HEK293 (cell line): ENCODE results near the gene C16orf46.

Experiments used
- CTCF ChIA-PET: fragments of 350-600 bp; formaldehyde crosslinking; extraction: SDS; loops from one replicate; lab custom pipeline; 2021; ENCODE audit warnings: antibody characterized with exemption; lab: Yijun Ruan, JAX
- POLR2A ChIA-PET: fragments of 300-600 bp; formaldehyde crosslinking; extraction: SDS; loops from one replicate; lab custom pipeline; 2020; ENCODE audit warnings: antibody characterized with exemption, inconsistent platforms; lab: Yijun Ruan, JAX
- H3K27ac ChIP-seq: fragments of 200-500 bp; sonication (Bioruptor generic); 2 replicates; pipeline ENCODE4 v1.5.1; 2014; ENCODE audit warnings: low read depth, low read length, control low read depth, inconsistent platforms; ENCODE audit errors: extremely low read depth
- H3K36me3 ChIP-seq, 2 experiments: fragments of 200-500 bp in 1 of 2; sonication (Bioruptor generic) in 1 of 2; 1 replicate in 1 of 2; 2 replicates in 1 of 2; pipeline ENCODE4 v1.5.1; 2014 to 2017; ENCODE audit warnings: inconsistent platforms in 2 of 2, low read length in 2 of 2; ENCODE audit not compliant: control insufficient read depth in 2 of 2, insufficient read depth in 1 of 2
- H3K4me1 ChIP-seq: fragments of 200-500 bp; sonication (Bioruptor generic); 2 replicates; pipeline ENCODE4 v1.5.1; 2014; ENCODE audit warnings: mild to moderate bottlenecking, low read length, inconsistent platforms; ENCODE audit not compliant: control insufficient read depth, insufficient read depth
- H3K4me3 ChIP-seq: 2 replicates; pipeline ENCODE4 v1.5.1; 2011; ENCODE audit warnings: low read depth, mild to moderate bottlenecking, control low read depth, low read length, moderate library complexity
- H3K9me3 ChIP-seq: fragments of 200-500 bp; sonication (Bioruptor generic); 2 replicates; pipeline ENCODE4 v1.5.1; 2014; ENCODE audit warnings: low read depth, low read length, inconsistent platforms; ENCODE audit not compliant: control insufficient read depth, insufficient read depth
- PRDM1 ChIP-seq: fragments of 450-650 bp; formaldehyde crosslinking; IDR thresholded peaks from 2 replicates; pipeline ENCODE4; 2016; ENCODE audit warnings: missing biosample characterization, missing genetic modification characterization
- REST ChIP-seq: fragments of 450-650 bp; formaldehyde crosslinking; IDR thresholded peaks from 2 replicates; pipeline ENCODE4 v1.5.1; 2016; ENCODE audit warnings: missing biosample characterization, missing genetic modification characterization
- SP2 ChIP-seq: fragments of 450-650 bp; formaldehyde crosslinking; IDR thresholded peaks from 2 replicates; pipeline ENCODE4 v1.5.1; 2016; ENCODE audit warnings: missing biosample characterization, missing genetic modification characterization
- TSHZ1 ChIP-seq: fragments of 450-650 bp; formaldehyde crosslinking; IDR thresholded peaks from 2 replicates; pipeline ENCODE4 v1.5.1; 2016; ENCODE audit warnings: missing biosample characterization, missing genetic modification characterization, borderline replicate concordance
- ZBTB11 ChIP-seq: fragments of 450-650 bp; formaldehyde crosslinking; conservative IDR thresholded peaks from 2 replicates; pipeline ENCODE4 v1.5.1; 2016; ENCODE audit warnings: low read depth, missing biosample characterization, missing genetic modification characterization
- ZBTB20 ChIP-seq: fragments of 450-650 bp; formaldehyde crosslinking; IDR thresholded peaks from 2 replicates; pipeline ENCODE4 v1.5.1; 2016; ENCODE audit warnings: missing biosample characterization, missing genetic modification characterization
- ZBTB7A ChIP-seq: fragments of 450-650 bp; formaldehyde crosslinking; IDR thresholded peaks from 2 replicates; pipeline ENCODE4 v1.5.1; 2016; ENCODE audit warnings: low read depth, missing biosample characterization, missing genetic modification characterization
- ZNF335 ChIP-seq: fragments of 450-650 bp; formaldehyde crosslinking; conservative IDR thresholded peaks from 2 replicates; pipeline ENCODE4 v1.5.1; 2016; ENCODE audit warnings: missing biosample characterization, missing genetic modification characterization
- ZNF366 ChIP-seq: fragments of 450-650 bp; formaldehyde crosslinking; conservative IDR thresholded peaks from 2 replicates; pipeline ENCODE4 v1.5.1; 2016; ENCODE audit warnings: missing biosample characterization, missing genetic modification characterization
- ZNF394 ChIP-seq: fragments of 450-650 bp; formaldehyde crosslinking; IDR thresholded peaks from 2 replicates; pipeline ENCODE4 v1.5.1; 2016; ENCODE audit warnings: missing biosample characterization, missing genetic modification characterization, mild to moderate bottlenecking, moderate library complexity, borderline replicate concordance
- ZNF398 ChIP-seq: fragments of 450-650 bp; formaldehyde crosslinking; IDR thresholded peaks from 2 replicates; pipeline ENCODE4 v1.5.1; 2017; ENCODE audit warnings: missing biosample characterization, missing genetic modification characterization
- ZNF416 ChIP-seq: fragments of 450-650 bp; formaldehyde crosslinking; IDR thresholded peaks from 2 replicates; pipeline ENCODE4 v1.5.1; 2016; ENCODE audit warnings: missing biosample characterization, missing genetic modification characterization
- ZNF48 ChIP-seq: fragments of 450-650 bp; formaldehyde crosslinking; IDR thresholded peaks from 2 replicates; pipeline ENCODE4 v1.5.1; 2016; ENCODE audit warnings: missing biosample characterization, missing genetic modification characterization
- ZSCAN23 ChIP-seq: fragments of 450-650 bp; formaldehyde crosslinking; IDR thresholded peaks from 2 replicates; pipeline ENCODE4 v1.5.1; 2016; ENCODE audit warnings: missing biosample characterization, missing genetic modification characterization
- ZSCAN4 ChIP-seq: fragments of 450-650 bp; formaldehyde crosslinking; IDR thresholded peaks from 2 replicates; pipeline ENCODE4 v1.5.1; 2017; ENCODE audit warnings: missing biosample characterization, missing genetic modification characterization

Gene C16orf46

GRCh38 chr16:81040131-81040530, 36.9 kb downstream of the C16orf46 start (continued):
- no peak for TF ChIP-seq TSHZ1 (tag by site-specific recombination)
- no peak for TF ChIP-seq ZSCAN4 (tag by site-specific recombination)
- no peak for TF ChIP-seq ZNF394 (tag by site-specific recombination)
- TF ChIP-seq ZNF48 (tag by site-specific recombination): no peak
- TF ChIP-seq ZSCAN23 (tag by site-specific recombination): no peak
- TF ChIP-seq ZNF366 (tag by site-specific recombination): no peak

- CTCF ChIA-PET: interaction anchor here (0.6 to 1.5 kb wide), 9 partner anchors 9 to 288 kb away, joined by 3 to 7 read pairs (median 3); no protein-coding TSS in a partner anchor
- peak overlapping the region; percentile 89 for H3K4me3 ChIP-seq
- TF ChIP-seq PRDM1 (tag by site-specific recombination): 0 out of 2 replicates have a peak, but pooled peaks have one; percentile 34
- no peak for TF ChIP-seq ZNF416 (tag by site-specific recombination)
- TF ChIP-seq, all 188 proteins: peak for 1
- peaks cover 0 to 45% of the 10 kb centered on the region in 2 experiments; a peak in 2 of 3 replicates for H3K36me3 ChIP-seq
- H3K4me1 ChIP-seq: peaks cover 3% of the 10 kb centered on the region; the same call in 1 of the 2 replicates
- POLR2A ChIA-PET: interaction anchor here (1.0 to 1.9 kb wide), 3 partner anchors 26 to 40 kb away, joined by 4 to 11 read pairs (median 4); partner anchors contain the start of genes C16orf46, CENPN and CMC2
- H3K27ac ChIP-seq: no peak overlapping the region
- H3K9me3 ChIP-seq: no peaks in the 10 kb centered on the region
Measured at GRCh38 chr16:81036751-81037350, 40.2 kb downstream of the C16orf46 start.

- ChIA-PET POLR2A (interaction anchor here (1.0 to 1.9 kb wide), 3 partner anchors 25 to 40 kb away, joined by 4 to 11 read pairs (median 4); partner anchors contain the start of genes C16orf46, CENPN and CMC2), CTCF (interaction anchor here (0.6 to 2.6 kb wide), 28 partner anchors 9 to 700 kb away, joined by 3 to 24 read pairs (median 4); partner anchors contain the start of gene C16orf46)
- H3K9me3 ChIP-seq: no peaks in the 10 kb centered on the region
- peaks cover 0 to 42% of the 10 kb centered on the region in 2 experiments; a peak in 2 of 3 replicates for H3K36me3 ChIP-seq
- H3K27ac ChIP-seq: peak overlapping the region; percentile 76; the same call in 1 of the 2 replicates
- H3K4me1 ChIP-seq: peaks cover 3% of the 10 kb centered on the region; the same call in 1 of the 2 replicates
- H3K4me3 ChIP-seq: peak overlapping the region; percentile 89
- TF ChIP-seq ZBTB11 (tag by site-specific recombination) (peak; percentile 34; the same call in 1 of the 2 replicates), ZBTB20 (tag by site-specific recombination) (peak; percentile 89), ZNF335 (tag by site-specific recombination) (peak; percentile 96), ZBTB7A (tag by site-specific recombination) (no peak), ZNF398 (peak; percentile 69), REST (tag by site-specific recombination) (no peak), SP2 (tag by site-specific recombination) (peak; percentile 43; the same call in 1 of the 2 replicates)
Measured at GRCh38 chr16:81035975-81036750, 40.9 kb downstream of the C16orf46 start.
